ENCODE measurements around the gene ATAD5.

DNA sequence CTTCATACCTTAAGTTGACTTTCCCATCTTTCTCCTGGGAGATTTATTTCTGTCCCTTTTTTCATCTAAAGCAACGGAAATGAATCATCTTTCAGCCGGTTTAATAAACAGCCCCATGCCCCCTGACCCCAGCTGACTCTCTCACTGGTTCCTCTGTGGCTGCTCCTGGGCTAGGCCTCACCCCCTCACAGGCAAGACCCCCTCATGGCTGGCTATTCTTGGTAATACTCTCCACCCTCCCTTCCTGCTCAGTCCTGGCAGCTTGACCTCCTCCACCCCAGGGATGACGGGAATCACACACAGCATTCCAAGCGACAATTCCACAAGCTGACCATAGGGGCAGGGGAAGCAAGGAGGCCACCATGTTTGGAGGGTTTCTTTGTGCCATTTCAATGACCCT lies 88.5 kb downstream of the ATAD5 start:
- TF ChIP-seq EZH2phosphoT487 (IDR thresholded peaks at IDR 0.05; ENCODE audit: borderline replicate concordance, low read length) (no peak), EZH2 (IDR thresholded peaks at IDR 0.05; ENCODE audit: low read length, unreplicated experiment) (no peak)
- TF ChIP-seq, protein P1, sequence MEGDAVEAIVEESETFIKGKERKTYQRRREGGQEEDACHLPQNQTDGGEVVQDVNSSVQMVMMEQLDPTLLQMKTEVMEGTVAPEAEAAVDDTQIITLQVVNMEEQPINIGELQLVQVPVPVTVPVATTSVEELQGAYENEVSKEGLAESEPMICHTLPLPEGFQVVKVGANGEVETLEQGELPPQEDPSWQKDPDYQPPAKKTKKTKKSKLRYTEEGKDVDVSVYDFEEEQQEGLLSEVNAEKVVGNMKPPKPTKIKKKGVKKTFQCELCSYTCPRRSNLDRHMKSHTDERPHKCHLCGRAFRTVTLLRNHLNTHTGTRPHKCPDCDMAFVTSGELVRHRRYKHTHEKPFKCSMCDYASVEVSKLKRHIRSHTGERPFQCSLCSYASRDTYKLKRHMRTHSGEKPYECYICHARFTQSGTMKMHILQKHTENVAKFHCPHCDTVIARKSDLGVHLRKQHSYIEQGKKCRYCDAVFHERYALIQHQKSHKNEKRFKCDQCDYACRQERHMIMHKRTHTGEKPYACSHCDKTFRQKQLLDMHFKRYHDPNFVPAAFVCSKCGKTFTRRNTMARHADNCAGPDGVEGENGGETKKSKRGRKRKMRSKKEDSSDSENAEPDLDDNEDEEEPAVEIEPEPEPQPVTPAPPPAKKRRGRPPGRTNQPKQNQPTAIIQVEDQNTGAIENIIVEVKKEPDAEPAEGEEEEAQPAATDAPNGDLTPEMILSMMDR (conservative IDR thresholded peaks at IDR 0.05; ENCODE audit: low read depth, low read length): no peak
